Glomerular endothelial cell (primary cell): ENCODE measurements around the gene TJAP1. TPM values are rescaled to one million over a fixed set of nuclear protein-coding genes. Genes with fewer than 3 reads are reported as not detected.
"Not testable (repeated sequence)": the region's sequence is repeated elsewhere in the genome, so short reads cannot be mapped to it uniquely, and the experiment has no call there.

ENCODE experiments used
- DNase-seq: peaks from one replicate; pipeline ENCODE4 v3.0.0-alpha.2; 2011; ENCODE audit warnings: low read depth, low spot score; ENCODE audit errors: extremely low read depth
- total RNA-seq: library from RNA; depleted of rRNA; stranded (reverse); fragments of >200 nt; gene quantifications from 2 replicates; pipeline ENCODE4 v1.2.3, GENCODE V29; 2015

The TJAP1 gene
- total RNA-seq, 1 donor from 2014 or later: 26.0 TPM

GRCh38 chr6:43476746-43477145, 624 bp upstream of the TJAP1 start:
- DNase-seq: no peak

GRCh38 chr6:43478008-43478372, 620 bp downstream of the TJAP1 start:
- DNase-seq: no peak

GRCh38 chr6:43481075-43481474, 3.7 kb downstream of the TJAP1 start:
- no peak for DNase-seq

GRCh38 chr6:43481591-43482236, 4.3 kb downstream of the TJAP1 start:
- DNase-seq: no peak

- DNase-seq: no peak
Observed at GRCh38 chr6:43488667-43489276, 11.4 kb downstream of the TJAP1 start.

- DNase-seq: no peak
Observed at GRCh38 chr6:43489277-43490072, 12.1 kb downstream of the TJAP1 start.

GRCh38 chr6:43490523-43490939, 13.2 kb downstream of the TJAP1 start:
- DNase-seq: no peak

- DNase-seq: no peak
Observed at GRCh38 chr6:43491750-43492661, 14.6 kb downstream of the TJAP1 start.

GRCh38 chr6:43492673-43493072, 15.3 kb downstream of the TJAP1 start:
- no peak for DNase-seq

- no peak for DNase-seq
Observed at GRCh38 chr6:43493230-43493629, 15.9 kb downstream of the TJAP1 start.

GRCh38 chr6:43493833-43494232, 16.5 kb downstream of the TJAP1 start:
- DNase-seq: no peak

- no peak for DNase-seq
Observed at GRCh38 chr6:43494321-43494720, 17.0 kb downstream of the TJAP1 start.

- no peak for DNase-seq
Observed at GRCh38 chr6:43494766-43495165, 17.4 kb downstream of the TJAP1 start.

- no peak for DNase-seq
Observed at GRCh38 chr6:43495409-43495941, 18.1 kb downstream of the TJAP1 start.

GRCh38 chr6:43496370-43497128, 19.2 kb downstream of the TJAP1 start:
- DNase-seq: no peak

- DNase-seq: no peak
Observed at GRCh38 chr6:43497129-43497396, 19.7 kb downstream of the TJAP1 start.

- DNase-seq: no peak
Observed at GRCh38 chr6:43497689-43498088, 20.3 kb downstream of the TJAP1 start.

GRCh38 chr6:43498291-43498690, 20.9 kb downstream of the TJAP1 start:
- not testable (repeated sequence) for DNase-seq

GRCh38 chr6:43499028-43499815, 21.9 kb downstream of the TJAP1 start:
- no peak for DNase-seq
